ENCODE results near the gene SH3PXD2B. TPM values are rescaled to one million over a fixed set of nuclear protein-coding genes. Genes with fewer than 3 reads are reported as not detected.

The SH3PXD2B gene
- total RNA-seq, 1 experiment from 2014 or later = 27.5 TPM

DNA sequence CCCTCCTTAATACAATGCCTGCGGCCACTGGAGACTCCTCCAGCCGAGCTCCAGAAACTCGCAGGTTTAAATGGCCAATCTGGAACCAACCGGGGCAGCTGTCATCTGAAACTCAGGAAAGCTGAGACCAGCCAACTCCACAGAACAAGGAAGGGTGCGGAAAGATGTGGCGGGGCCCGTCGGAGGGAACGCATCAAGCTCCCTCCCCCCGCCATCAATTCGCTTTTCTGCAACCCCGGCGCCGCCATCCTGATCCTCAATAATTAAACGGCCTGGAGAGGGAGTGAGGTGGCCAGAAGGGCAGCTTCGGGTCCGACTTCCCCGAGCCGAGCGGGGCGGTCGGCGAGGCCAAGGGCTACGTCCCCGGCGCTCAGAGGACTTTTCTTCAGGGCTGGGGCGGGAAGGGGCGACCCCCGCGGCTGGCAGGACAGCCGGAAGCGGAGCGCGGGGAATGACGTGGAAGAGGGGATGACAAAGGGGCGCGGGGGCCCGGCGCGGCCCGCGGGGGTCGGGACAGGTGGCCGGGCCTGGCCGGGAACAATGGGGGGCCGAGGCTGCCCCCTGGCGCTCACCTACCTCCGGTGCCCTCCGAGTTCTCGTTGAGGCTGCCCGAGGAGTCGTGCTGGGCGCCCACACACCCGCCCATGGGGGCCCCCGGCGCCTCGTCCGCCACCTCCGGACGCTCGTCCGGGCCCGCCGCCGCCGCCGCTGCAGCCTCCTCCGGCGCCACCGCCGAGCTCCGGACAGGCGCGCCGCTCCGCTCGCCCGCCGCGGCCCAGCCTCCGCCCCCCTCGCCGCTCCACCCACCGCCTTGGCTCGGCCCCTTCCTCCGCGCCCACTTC lies 171.1 kb downstream of the SH3PXD2B start, which contains the start of gene UBTD2:
UBTD2 (minus strand) TSS at position 745 of the 842 bp plus-strand sequence; CDS start at position 646, 99 bp downstream.
- CTCF ChIA-PET = interaction anchor here (0.6 to 2.8 kb wide), 8 partner anchors 8 to 371 kb away, joined by 3 to 8 read pairs (median 4); partner anchors contain the start of gene STK10
- Histone ChIP-seq H3K9me3 (ENCODE audit: control insufficient read depth in 1 of 2, insufficient read depth in 1 of 2, low read depth in 1 of 2, low read length in 2 of 2) (no peaks in the 10 kb centered on the region), H4K20me1 (ENCODE audit: insufficient read depth) (no peaks in the 10 kb centered on the region), H3K9me2 (ENCODE audit: insufficient read depth) (no peaks in the 10 kb centered on the region), H3K27ac (ENCODE audit: low read depth, low read length) (peak within 1 kb of the TSS; percentile 81), H3K27me3 (ENCODE audit: insufficient read depth, low read length) (no peaks in the 10 kb centered on the region), H3K4me3 (replicated peaks in 1 of 2; ENCODE audit: low read depth in 1 of 2, low read length in 2 of 2) (peak within 1 kb of the TSS; percentile 74 to 90), H3K4me2 (ENCODE audit: low read length) (peak within 1 kb of the TSS; percentile 94), H2AFZ (ENCODE audit: low read depth, low read length, poor library complexity, severe bottlenecking) (peak within 1 kb of the TSS; percentile 35), H3K36me3 (ENCODE audit: control insufficient read depth in 1 of 2, insufficient read depth in 2 of 2, low read length in 2 of 2) (no peaks in the 10 kb centered on the region), H3K4me1 (ENCODE audit: control insufficient read depth in 1 of 2, insufficient read depth in 2 of 2, low read length in 2 of 2) (peaks cover 11 to 20% of the 10 kb centered on the region in 2 experiments; a peak in 3 of 4 replicates), H3K9ac (ENCODE audit: low read length) (peak within 1 kb of the TSS; percentile 85), H3K79me2 (ENCODE audit: insufficient read depth, low read length) (peaks cover 50% of the 10 kb centered on the region)
- RAD21 ChIA-PET (ENCODE audit: low non-redundant PET in 1 of 2, low total read pairs in 2 of 2, uncharacterized antibody in 2 of 2, unreplicated experiment in 2 of 2) = interaction anchor here in 1 of 2 experiments (0.8 kb wide), 1 partner anchor 20 kb away, joined by 3 read pairs; no protein-coding TSS in a partner anchor
- BruUV-seq (replicated peaks) = no TSS peak
- intact Hi-C loops (cut with micrococcal nuclease) = loop anchor here (1.0 to 2.0 kb wide), 2 partner anchors 94 to 371 kb away; partner anchors contain the start of gene STK10
- peak; percentile 88 for ATAC-seq
- POLR2A ChIA-PET = interaction anchor here (0.9 to 1.6 kb wide), 2 partner anchors 9 to 10 kb away, joined by 3 read pairs; no protein-coding TSS in a partner anchor
- DNase-seq (ENCODE audit: low read depth, low spot score) = no peak
- TF ChIP-seq MAX (IDR thresholded peaks at IDR 0.05) = peak; percentile 57; the same call in 1 of the 2 replicates
- no peak for TF ChIP-seq TCF7L2 (IDR thresholded peaks at IDR 0.05; ENCODE audit: borderline replicate concordance, extremely low read depth, insufficient read depth, insufficient read length)
- peak in 1 of 3 experiments; percentile 57; a peak in 4 of 6 replicates for TF ChIP-seq CTCF (IDR thresholded peaks at IDR 0.05 in 2 of 3, conservative IDR thresholded peaks at IDR 0.05 in 1 of 3; ENCODE audit: borderline replicate concordance in 1 of 3, insufficient read depth in 1 of 3, low read depth in 2 of 3, low read length in 2 of 3)
- peak; percentile 8 for TF ChIP-seq YY1 (IDR thresholded peaks at IDR 0.05; ENCODE audit: extremely low read depth, insufficient replicate concordance, low read depth, low read length)
- TF ChIP-seq EZH2 (IDR thresholded peaks at IDR 0.05) = no peak
- no peak for TF ChIP-seq POLR2A (IDR thresholded peaks at IDR 0.05; ENCODE audit: borderline replicate concordance, extremely low read depth, insufficient read depth, insufficient read length)
- TF ChIP-seq POLR2AphosphoS5 (IDR thresholded peaks at IDR 0.05; ENCODE audit: low read depth, low read length) = peak; percentile 79
- peak; percentile 53 for TF ChIP-seq SIN3A (IDR thresholded peaks at IDR 0.05; ENCODE audit: low read depth)
- TF ChIP-seq SRF (IDR thresholded peaks at IDR 0.05; ENCODE audit: low read depth) = no peak
- TF ChIP-seq FOSL1 (IDR thresholded peaks at IDR 0.05; ENCODE audit: low read depth) = no peak
- no peak for TF ChIP-seq ELF1 (IDR thresholded peaks at IDR 0.05; ENCODE audit: borderline replicate concordance, low read depth)
- TF ChIP-seq EGR1 (IDR thresholded peaks at IDR 0.05; ENCODE audit: low read depth) = no peak
- no peak for TF ChIP-seq CEBPB (IDR thresholded peaks at IDR 0.05; ENCODE audit: low read depth)
- TF ChIP-seq ZFX (IDR thresholded peaks at IDR 0.05) = peak; percentile 93; the same call in 1 of the 2 replicates
- TF ChIP-seq ZNF274 (IDR thresholded peaks at IDR 0.05; ENCODE audit: low read depth, low read length) = no peak
- TF ChIP-seq, protein P1, sequence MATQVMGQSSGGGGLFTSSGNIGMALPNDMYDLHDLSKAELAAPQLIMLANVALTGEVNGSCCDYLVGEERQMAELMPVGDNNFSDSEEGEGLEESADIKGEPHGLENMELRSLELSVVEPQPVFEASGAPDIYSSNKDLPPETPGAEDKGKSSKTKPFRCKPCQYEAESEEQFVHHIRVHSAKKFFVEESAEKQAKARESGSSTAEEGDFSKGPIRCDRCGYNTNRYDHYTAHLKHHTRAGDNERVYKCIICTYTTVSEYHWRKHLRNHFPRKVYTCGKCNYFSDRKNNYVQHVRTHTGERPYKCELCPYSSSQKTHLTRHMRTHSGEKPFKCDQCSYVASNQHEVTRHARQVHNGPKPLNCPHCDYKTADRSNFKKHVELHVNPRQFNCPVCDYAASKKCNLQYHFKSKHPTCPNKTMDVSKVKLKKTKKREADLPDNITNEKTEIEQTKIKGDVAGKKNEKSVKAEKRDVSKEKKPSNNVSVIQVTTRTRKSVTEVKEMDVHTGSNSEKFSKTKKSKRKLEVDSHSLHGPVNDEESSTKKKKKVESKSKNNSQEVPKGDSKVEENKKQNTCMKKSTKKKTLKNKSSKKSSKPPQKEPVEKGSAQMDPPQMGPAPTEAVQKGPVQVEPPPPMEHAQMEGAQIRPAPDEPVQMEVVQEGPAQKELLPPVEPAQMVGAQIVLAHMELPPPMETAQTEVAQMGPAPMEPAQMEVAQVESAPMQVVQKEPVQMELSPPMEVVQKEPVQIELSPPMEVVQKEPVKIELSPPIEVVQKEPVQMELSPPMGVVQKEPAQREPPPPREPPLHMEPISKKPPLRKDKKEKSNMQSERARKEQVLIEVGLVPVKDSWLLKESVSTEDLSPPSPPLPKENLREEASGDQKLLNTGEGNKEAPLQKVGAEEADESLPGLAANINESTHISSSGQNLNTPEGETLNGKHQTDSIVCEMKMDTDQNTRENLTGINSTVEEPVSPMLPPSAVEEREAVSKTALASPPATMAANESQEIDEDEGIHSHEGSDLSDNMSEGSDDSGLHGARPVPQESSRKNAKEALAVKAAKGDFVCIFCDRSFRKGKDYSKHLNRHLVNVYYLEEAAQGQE (IDR thresholded peaks at IDR 0.05; ENCODE audit: low read depth) = no peak
- TF ChIP-seq CBX3 (IDR thresholded peaks at IDR 0.05; ENCODE audit: low read depth) = no peak
- peak; percentile 60 for TF ChIP-seq RAD21 (IDR thresholded peaks at IDR 0.05; ENCODE audit: low read depth)
- no peak for TF ChIP-seq EZH2phosphoT487 (IDR thresholded peaks at IDR 0.05; ENCODE audit: borderline replicate concordance)
- TF ChIP-seq, protein P2, sequence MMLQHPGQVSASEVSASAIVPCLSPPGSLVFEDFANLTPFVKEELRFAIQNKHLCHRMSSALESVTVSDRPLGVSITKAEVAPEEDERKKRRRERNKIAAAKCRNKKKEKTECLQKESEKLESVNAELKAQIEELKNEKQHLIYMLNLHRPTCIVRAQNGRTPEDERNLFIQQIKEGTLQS (IDR thresholded peaks at IDR 0.05) = no peak
- TF ChIP-seq SP1 (IDR thresholded peaks at IDR 0.05; ENCODE audit: low read depth) = no peak
- TF ChIP-seq JUND (IDR thresholded peaks at IDR 0.05) = no peak

Measured in HCT116 (cell line).